Measurements from ENCODE around the gene RICTOR.

Gene RICTOR

DNA sequence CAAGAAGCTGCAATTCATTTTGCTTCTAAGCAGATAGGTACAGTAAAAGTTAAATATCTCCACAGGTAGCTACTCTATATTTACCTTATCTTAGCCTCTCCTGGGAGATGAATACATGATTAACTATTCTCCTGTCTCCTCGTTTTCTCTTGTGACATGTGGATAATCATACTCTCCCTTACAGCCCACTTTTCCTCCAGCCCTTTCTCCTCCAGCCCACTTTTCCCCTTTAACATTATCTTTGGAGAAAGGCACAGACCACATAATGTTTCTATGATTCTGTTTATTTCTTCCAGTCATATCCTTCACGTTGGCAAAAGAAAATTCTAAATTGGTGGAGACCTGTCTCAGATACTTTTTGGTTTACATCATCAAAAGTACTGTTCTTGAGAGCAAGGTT, 144.4 kb downstream of the RICTOR start:
- H2AFZ ChIP-seq: no peak overlapping the region
- no peak overlapping the region for H3K9ac ChIP-seq
- H3K4me1 ChIP-seq: no peaks in the 10 kb centered on the region
- H3K27ac ChIP-seq: no peak overlapping the region
- no peaks in the 10 kb centered on the region for H3K79me2 ChIP-seq
- no peak overlapping the region for H3K4me3 ChIP-seq (ENCODE audit: low read depth, low read length)
- no peaks in the 10 kb centered on the region for H3K9me3 ChIP-seq (ENCODE audit: control insufficient read depth, low read length)
- no peaks in the 10 kb centered on the region for H3K27me3 ChIP-seq (ENCODE audit: control insufficient read depth, insufficient read depth, low read length)
- H3K36me3 ChIP-seq (ENCODE audit: control insufficient read depth, insufficient read depth, low read length): no peaks in the 10 kb centered on the region
- no peak overlapping the region for H3K4me2 ChIP-seq (ENCODE audit: low read length)
- TF ChIP-seq, protein P1, sequence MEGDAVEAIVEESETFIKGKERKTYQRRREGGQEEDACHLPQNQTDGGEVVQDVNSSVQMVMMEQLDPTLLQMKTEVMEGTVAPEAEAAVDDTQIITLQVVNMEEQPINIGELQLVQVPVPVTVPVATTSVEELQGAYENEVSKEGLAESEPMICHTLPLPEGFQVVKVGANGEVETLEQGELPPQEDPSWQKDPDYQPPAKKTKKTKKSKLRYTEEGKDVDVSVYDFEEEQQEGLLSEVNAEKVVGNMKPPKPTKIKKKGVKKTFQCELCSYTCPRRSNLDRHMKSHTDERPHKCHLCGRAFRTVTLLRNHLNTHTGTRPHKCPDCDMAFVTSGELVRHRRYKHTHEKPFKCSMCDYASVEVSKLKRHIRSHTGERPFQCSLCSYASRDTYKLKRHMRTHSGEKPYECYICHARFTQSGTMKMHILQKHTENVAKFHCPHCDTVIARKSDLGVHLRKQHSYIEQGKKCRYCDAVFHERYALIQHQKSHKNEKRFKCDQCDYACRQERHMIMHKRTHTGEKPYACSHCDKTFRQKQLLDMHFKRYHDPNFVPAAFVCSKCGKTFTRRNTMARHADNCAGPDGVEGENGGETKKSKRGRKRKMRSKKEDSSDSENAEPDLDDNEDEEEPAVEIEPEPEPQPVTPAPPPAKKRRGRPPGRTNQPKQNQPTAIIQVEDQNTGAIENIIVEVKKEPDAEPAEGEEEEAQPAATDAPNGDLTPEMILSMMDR (IDR thresholded peaks at IDR 0.05): no peak

DNA sequence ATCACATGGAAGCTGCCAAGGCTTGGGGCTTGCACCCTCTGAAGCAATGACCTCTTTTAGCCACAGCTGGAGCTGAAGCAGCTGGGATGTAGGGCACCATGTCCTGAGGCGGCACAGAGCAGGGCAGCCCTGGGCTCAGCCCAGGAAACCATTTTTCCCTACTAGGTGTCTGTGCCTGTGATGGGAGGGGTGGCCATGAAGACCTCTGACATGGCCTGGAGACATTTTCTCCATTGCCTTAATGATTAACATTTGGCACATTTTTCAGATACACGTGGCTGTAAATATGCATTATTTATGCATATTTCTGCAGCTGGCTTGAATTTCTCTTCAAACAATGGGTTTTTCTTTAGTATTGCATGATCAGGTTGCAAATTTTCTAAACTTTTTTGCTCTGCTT, 146.7 kb downstream of the RICTOR start:
- Histone ChIP-seq H3K27me3 (ENCODE audit: control insufficient read depth, insufficient read depth, low read length) (no peaks in the 10 kb centered on the region), H3K79me2 (no peaks in the 10 kb centered on the region), H3K4me2 (ENCODE audit: low read length) (no peak overlapping the region), H3K9me3 (ENCODE audit: control insufficient read depth, low read length) (no peaks in the 10 kb centered on the region), H3K4me1 (no peaks in the 10 kb centered on the region), H3K4me3 (ENCODE audit: low read depth, low read length) (no peak overlapping the region), H3K36me3 (ENCODE audit: control insufficient read depth, insufficient read depth, low read length) (no peaks in the 10 kb centered on the region), H2AFZ (no peak overlapping the region), H3K9ac (no peak overlapping the region), H3K27ac (no peak overlapping the region)
- TF ChIP-seq, protein P1 (IDR thresholded peaks at IDR 0.05): no peak

DNA sequence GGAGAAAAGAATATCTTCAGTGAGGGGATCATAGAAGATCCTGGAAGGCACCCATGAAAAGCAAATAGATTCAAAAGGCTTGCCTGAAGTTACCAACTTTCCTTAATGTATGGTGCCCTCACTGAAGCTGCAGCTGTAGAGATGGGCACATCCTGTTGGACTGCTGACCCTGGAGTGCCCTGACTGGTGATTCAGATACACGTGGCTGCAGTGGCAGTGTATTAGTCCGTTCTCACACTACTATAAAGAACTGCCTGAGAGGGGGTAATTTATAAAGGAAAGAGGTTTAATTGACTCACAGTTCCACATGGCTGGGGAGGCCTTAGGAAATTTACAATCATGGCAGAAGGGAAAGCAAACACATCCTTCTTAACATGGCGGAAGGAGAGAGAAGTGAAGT, 148.1 kb downstream of the RICTOR start:
- Histone ChIP-seq H2AFZ (no peak overlapping the region), H3K36me3 (ENCODE audit: control insufficient read depth, insufficient read depth, low read length) (no peaks in the 10 kb centered on the region)

DNA sequence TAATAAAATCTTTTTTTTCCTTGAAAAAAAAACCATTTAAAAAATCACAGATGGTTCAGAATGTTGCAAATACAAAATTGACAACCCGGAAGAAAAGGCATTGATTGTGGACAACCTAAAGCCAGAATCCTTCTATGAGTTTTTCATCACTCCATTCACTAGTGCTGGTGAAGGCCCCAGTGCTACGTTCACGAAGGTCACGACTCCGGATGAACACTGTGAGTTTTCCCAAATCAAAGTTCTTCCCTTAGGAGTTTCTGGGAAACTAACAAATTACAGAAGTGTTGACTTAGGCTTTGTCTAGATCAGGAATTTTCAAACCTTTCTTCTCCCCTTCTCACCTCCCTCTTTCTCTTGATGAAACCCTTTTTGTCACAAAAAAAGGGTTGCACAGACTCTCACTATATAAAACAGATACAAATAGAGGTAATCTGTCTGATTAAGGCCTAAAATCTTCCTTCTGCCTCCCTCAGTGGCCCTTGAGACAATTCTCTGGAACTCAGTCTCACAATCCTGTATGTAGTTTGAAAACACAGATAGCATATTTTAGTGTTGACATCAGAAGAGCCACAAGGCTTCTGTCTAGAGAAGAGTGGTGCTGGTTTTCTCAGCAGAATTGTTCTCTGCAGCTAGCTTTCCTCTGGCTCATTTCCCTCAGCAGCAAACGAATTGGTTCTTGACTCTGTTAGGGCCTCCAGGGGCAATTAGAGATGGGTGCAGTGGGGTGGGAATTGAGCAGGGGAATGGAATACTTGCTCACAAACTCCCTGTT, 148.9 kb downstream of the RICTOR start:
- Histone ChIP-seq H3K9ac (no peak overlapping the region), H3K27ac (no peak overlapping the region), H3K79me2 (no peaks in the 10 kb centered on the region), H3K4me1 (no peaks in the 10 kb centered on the region), H3K36me3 (ENCODE audit: control insufficient read depth, insufficient read depth, low read length) (no peaks in the 10 kb centered on the region), H3K9me3 (ENCODE audit: control insufficient read depth, low read length) (no peaks in the 10 kb centered on the region), H3K4me2 (ENCODE audit: low read length) (no peak overlapping the region), H3K4me3 (ENCODE audit: low read depth, low read length) (no peak overlapping the region), H3K27me3 (ENCODE audit: control insufficient read depth, insufficient read depth, low read length) (no peaks in the 10 kb centered on the region), H2AFZ (no peak overlapping the region)
- TF ChIP-seq, protein P1 (IDR thresholded peaks at IDR 0.05): no peak

More for the DNA sequence above, 148.1 kb downstream of the RICTOR start:
- no peaks in the 10 kb centered on the region for H3K79me2 ChIP-seq
- H3K4me3 ChIP-seq (ENCODE audit: low read depth, low read length): no peak overlapping the region
- H3K27ac ChIP-seq: no peak overlapping the region
- no peak overlapping the region for H3K9ac ChIP-seq
- no peaks in the 10 kb centered on the region for H3K9me3 ChIP-seq (ENCODE audit: control insufficient read depth, low read length)
- TF ChIP-seq, protein P1 (IDR thresholded peaks at IDR 0.05): no peak
- H3K4me2 ChIP-seq (ENCODE audit: low read length): no peak overlapping the region
- no peaks in the 10 kb centered on the region for H3K4me1 ChIP-seq
- no peaks in the 10 kb centered on the region for H3K27me3 ChIP-seq (ENCODE audit: control insufficient read depth, insufficient read depth, low read length)
